ENCODE measurements around the gene HNRNPL. TPM values are rescaled to one million over a fixed set of nuclear protein-coding genes. Genes with fewer than 3 reads are reported as not detected.

The HNRNPL gene
- total and polyA plus RNA-seq, 10 of the 15 experiments (the other 5 are each of a cell fraction or from before 2014, with no cell fraction given): 32.5 to 512 (median 306) TPM

DNA sequence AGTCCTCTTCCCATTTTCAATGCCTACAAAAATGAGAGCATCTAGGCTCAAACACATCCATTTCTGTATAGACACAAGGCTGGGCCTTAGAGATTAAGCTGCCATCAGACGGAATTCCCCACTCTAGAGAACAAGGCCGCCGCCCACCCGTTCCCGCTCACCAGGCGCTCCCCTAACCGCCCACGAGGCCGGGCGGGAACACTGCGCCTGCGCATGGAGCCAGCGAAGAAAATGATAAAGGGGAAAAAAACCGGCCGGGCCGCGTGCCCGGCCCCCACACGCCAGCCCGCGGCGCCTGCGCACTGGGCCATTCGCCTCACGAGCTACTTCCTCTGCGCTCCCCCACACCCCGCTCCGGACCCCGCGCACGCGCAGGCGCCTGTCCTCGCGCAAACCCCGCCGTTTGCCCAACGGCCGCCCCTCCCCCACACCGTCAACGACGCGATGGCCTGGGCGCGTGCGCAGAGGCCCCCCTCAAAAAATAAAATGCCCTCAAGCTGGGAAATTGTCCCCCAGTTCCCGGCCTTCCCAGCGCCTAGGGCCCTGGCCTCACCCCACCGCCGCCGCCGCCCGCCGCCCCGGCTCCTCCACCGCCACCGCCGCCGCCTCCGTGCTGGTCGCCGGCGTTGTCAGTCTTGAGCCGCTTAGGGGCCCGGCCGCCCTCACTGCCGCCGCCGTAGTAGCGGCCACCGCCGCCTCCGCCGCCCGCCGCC lies 483 bp downstream of the HNRNPL start (continued):
- TF ChIP-seq, protein P1, sequence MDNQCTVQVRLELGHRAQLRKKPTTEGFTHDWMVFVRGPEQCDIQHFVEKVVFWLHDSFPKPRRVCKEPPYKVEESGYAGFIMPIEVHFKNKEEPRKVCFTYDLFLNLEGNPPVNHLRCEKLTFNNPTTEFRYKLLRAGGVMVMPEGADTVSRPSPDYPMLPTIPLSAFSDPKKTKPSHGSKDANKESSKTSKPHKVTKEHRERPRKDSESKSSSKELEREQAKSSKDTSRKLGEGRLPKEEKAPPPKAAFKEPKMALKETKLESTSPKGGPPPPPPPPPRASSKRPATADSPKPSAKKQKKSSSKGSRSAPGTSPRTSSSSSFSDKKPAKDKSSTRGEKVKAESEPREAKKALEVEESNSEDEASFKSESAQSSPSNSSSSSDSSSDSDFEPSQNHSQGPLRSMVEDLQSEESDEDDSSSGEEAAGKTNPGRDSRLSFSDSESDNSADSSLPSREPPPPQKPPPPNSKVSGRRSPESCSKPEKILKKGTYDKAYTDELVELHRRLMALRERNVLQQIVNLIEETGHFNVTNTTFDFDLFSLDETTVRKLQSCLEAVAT (IDR thresholded peaks at IDR 0.05): no peak
- no peak for TF ChIP-seq ASH2L (IDR thresholded peaks at IDR 0.05; ENCODE audit: borderline replicate concordance, low read depth)
- TF ChIP-seq MEF2B (IDR thresholded peaks at IDR 0.05; ENCODE audit: partially characterized antibody, poor library complexity, severe bottlenecking): no peak
- no peak for TF ChIP-seq CBX5 (IDR thresholded peaks at IDR 0.05; ENCODE audit: low read depth)
- no peak for TF ChIP-seq PAX8 (IDR thresholded peaks at IDR 0.05)
- peak; percentile 77 for TF ChIP-seq BACH1 (IDR thresholded peaks at IDR 0.05; ENCODE audit: borderline replicate concordance)
- TF ChIP-seq JUND (IDR thresholded peaks at IDR 0.05; ENCODE audit: low read depth, low read length): no peak
- peak in 1 of 2 experiments; percentile 96; a peak in 2 of 3 replicates for TF ChIP-seq EGR1 (IDR thresholded peaks at IDR 0.05; ENCODE audit: borderline replicate concordance in 1 of 2, low read depth in 2 of 2, low read length in 2 of 2)
- no peak for TF ChIP-seq SUPT20H (IDR thresholded peaks at IDR 0.05; ENCODE audit: borderline replicate concordance, control insufficient read depth, low read depth, low read length)
- TF ChIP-seq CEBPB (IDR thresholded peaks at IDR 0.05; ENCODE audit: borderline replicate concordance in 1 of 2, low read depth in 2 of 2, low read length in 2 of 2): no peak
- TF ChIP-seq, protein P2, sequence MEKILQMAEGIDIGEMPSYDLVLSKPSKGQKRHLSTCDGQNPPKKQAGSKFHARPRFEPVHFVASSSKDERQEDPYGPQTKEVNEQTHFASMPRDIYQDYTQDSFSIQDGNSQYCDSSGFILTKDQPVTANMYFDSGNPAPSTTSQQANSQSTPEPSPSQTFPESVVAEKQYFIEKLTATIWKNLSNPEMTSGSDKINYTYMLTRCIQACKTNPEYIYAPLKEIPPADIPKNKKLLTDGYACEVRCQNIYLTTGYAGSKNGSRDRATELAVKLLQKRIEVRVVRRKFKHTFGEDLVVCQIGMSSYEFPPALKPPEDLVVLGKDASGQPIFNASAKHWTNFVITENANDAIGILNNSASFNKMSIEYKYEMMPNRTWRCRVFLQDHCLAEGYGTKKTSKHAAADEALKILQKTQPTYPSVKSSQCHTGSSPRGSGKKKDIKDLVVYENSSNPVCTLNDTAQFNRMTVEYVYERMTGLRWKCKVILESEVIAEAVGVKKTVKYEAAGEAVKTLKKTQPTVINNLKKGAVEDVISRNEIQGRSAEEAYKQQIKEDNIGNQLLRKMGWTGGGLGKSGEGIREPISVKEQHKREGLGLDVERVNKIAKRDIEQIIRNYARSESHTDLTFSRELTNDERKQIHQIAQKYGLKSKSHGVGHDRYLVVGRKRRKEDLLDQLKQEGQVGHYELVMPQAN (conservative IDR thresholded peaks at IDR 0.05): peak; percentile 75
- no peak for TF ChIP-seq DPF2 (IDR thresholded peaks at IDR 0.05)
- peak; percentile 74 for TF ChIP-seq GATAD2B (conservative IDR thresholded peaks at IDR 0.05; ENCODE audit: low read depth)
- peak; percentile 64; the same call in 1 of the 2 replicates for TF ChIP-seq SPI1 (IDR thresholded peaks at IDR 0.05; ENCODE audit: borderline replicate concordance, insufficient read depth, low read depth, low read length)
- peak; percentile 36 for TF ChIP-seq POLR2A (IDR thresholded peaks at IDR 0.05; ENCODE audit: low read depth, low read length)
- TF ChIP-seq ZNF384 (IDR thresholded peaks at IDR 0.05; ENCODE audit: borderline replicate concordance, low read depth, low read length): peak; percentile 85
- TF ChIP-seq, protein P3, sequence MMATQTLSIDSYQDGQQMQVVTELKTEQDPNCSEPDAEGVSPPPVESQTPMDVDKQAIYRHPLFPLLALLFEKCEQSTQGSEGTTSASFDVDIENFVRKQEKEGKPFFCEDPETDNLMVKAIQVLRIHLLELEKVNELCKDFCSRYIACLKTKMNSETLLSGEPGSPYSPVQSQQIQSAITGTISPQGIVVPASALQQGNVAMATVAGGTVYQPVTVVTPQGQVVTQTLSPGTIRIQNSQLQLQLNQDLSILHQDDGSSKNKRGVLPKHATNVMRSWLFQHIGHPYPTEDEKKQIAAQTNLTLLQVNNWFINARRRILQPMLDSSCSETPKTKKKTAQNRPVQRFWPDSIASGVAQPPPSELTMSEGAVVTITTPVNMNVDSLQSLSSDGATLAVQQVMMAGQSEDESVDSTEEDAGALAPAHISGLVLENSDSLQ (IDR thresholded peaks at IDR 0.05): no peak; the same call in 1 of the 2 replicates
- TF ChIP-seq SMAD5 (IDR thresholded peaks at IDR 0.05; ENCODE audit: low read depth): peak; percentile 59; the same call in 1 of the 2 replicates
- TF ChIP-seq MYB (IDR thresholded peaks at IDR 0.05; ENCODE audit: borderline replicate concordance, low read depth, low read length): peak; percentile 64; the same call in 1 of the 2 replicates
- TF ChIP-seq NR2C2 (IDR thresholded peaks at IDR 0.05; ENCODE audit: borderline replicate concordance, control insufficient read depth, insufficient read length, low read depth): no peak
- TF ChIP-seq, protein P4, sequence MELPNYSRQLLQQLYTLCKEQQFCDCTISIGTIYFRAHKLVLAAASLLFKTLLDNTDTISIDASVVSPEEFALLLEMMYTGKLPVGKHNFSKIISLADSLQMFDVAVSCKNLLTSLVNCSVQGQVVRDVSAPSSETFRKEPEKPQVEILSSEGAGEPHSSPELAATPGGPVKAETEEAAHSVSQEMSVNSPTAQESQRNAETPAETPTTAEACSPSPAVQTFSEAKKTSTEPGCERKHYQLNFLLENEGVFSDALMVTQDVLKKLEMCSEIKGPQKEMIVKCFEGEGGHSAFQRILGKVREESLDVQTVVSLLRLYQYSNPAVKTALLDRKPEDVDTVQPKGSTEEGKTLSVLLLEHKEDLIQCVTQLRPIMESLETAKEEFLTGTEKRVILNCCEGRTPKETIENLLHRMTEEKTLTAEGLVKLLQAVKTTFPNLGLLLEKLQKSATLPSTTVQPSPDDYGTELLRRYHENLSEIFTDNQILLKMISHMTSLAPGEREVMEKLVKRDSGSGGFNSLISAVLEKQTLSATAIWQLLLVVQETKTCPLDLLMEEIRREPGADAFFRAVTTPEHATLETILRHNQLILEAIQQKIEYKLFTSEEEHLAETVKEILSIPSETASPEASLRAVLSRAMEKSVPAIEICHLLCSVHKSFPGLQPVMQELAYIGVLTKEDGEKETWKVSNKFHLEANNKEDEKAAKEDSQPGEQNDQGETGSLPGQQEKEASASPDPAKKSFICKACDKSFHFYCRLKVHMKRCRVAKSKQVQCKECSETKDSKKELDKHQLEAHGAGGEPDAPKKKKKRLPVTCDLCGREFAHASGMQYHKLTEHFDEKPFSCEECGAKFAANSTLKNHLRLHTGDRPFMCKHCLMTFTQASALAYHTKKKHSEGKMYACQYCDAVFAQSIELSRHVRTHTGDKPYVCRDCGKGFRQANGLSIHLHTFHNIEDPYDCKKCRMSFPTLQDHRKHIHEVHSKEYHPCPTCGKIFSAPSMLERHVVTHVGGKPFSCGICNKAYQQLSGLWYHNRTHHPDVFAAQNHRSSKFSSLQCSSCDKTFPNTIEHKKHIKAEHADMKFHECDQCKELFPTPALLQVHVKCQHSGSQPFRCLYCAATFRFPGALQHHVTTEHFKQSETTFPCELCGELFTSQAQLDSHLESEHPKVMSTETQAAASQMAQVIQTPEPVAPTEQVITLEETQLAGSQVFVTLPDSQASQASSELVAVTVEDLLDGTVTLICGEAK (IDR thresholded peaks at IDR 0.05; ENCODE audit: borderline replicate concordance): no peak
